OCI-LY7 (cell line): ENCODE data around the gene CLVS2. TPM values are rescaled to one million over a fixed set of nuclear protein-coding genes. Genes with fewer than 3 reads are reported as not detected.

Experiments
- BruUV-seq: library from RNA; stranded (reverse); fragments of 400-500 nt; replicated peaks from 2 replicates; lab custom pipeline; 2021; lab: Mats Ljungman, UMichigan
- CTCF ChIA-PET: fragments of 300-600 bp; sonication (Branson Sonifier 250); formaldehyde crosslinking; loops from one replicate; lab custom pipeline; 2022; ENCODE audit warnings: antibody characterized with exemption; ENCODE audit not compliant: unreplicated experiment; lab: Charles Lee
- POLR2A ChIA-PET: fragments of 300-600 bp; sonication (Branson Sonifier 250); formaldehyde crosslinking; loops from one replicate; lab custom pipeline; 2022; ENCODE audit warnings: antibody characterized with exemption; lab: Charles Lee
- DNase-seq: peaks from one replicate; pipeline ENCODE4 v3.0.0-alpha.2; 2015; ENCODE audit warnings: low spot score
- H2AFZ ChIP-seq: fragments of 200-600 bp; sonication (generic), shearing (Covaris generic); 2 replicates; pipeline ENCODE4 v1.6.1; 2014; ENCODE audit warnings: mild to moderate bottlenecking, antibody characterized with exemption, low read length, moderate library complexity
- H3K27ac ChIP-seq: fragments of 200-600 bp; sonication (generic); 2 replicates; pipeline ENCODE4 v1.5.1; 2014; ENCODE audit warnings: mixed run types, low read depth, mild to moderate bottlenecking, moderate library complexity, low read length, inconsistent platforms; ENCODE audit not compliant: poor library complexity, severe bottlenecking
- H3K36me3 ChIP-seq: fragments of 200-600 bp; sonication (generic); 2 replicates; pipeline ENCODE4 v1.6.1; 2014; ENCODE audit warnings: mild to moderate bottlenecking, antibody characterized with exemption, low read length, moderate library complexity, mixed read lengths; ENCODE audit not compliant: insufficient read depth
- H3K4me1 ChIP-seq: fragments of 200-600 bp; sonication (generic); 2 replicates; pipeline ENCODE4 v1.5.1; 2014; ENCODE audit warnings: mild to moderate bottlenecking, low read length; ENCODE audit not compliant: insufficient read depth, poor library complexity, severe bottlenecking
- H3K4me2 ChIP-seq: fragments of 200-600 bp; sonication (generic); 2 replicates; pipeline ENCODE4 v1.6.1; 2014; ENCODE audit warnings: mild to moderate bottlenecking, low read length
- H3K4me3 ChIP-seq: fragments of 200-600 bp; sonication (generic); 2 replicates; pipeline ENCODE4 v1.5.1; 2014; ENCODE audit warnings: mild to moderate bottlenecking, low read depth, low read length; ENCODE audit not compliant: poor library complexity, severe bottlenecking
- H3K79me2 ChIP-seq: fragments of 200-600 bp; sonication (generic); 2 replicates; pipeline ENCODE4 v1.6.1; 2016; ENCODE audit warnings: low read depth, mild to moderate bottlenecking, low read length, moderate library complexity, mixed read lengths; ENCODE audit not compliant: insufficient read depth
- H3K9me2 ChIP-seq: fragments of 200-600 bp; sonication (generic); 2 replicates; pipeline ENCODE4 v1.6.1; 2016; ENCODE audit warnings: mild to moderate bottlenecking, low read length, mixed read lengths; ENCODE audit not compliant: insufficient read depth
- H3K9me3 ChIP-seq: fragments of 200-600 bp; sonication (generic); 2 replicates; pipeline ENCODE4 v1.6.1; 2014; ENCODE audit warnings: mild to moderate bottlenecking, mixed run types, low read length, mixed read lengths
- H4K20me1 ChIP-seq: fragments of 200-600 bp; sonication (generic); 2 replicates; pipeline ENCODE4 v1.6.1; 2014; ENCODE audit warnings: mild to moderate bottlenecking, antibody characterized with exemption, low read length, moderate library complexity, mixed read lengths; ENCODE audit not compliant: insufficient read depth
- CTCF ChIP-seq: fragments of 200-600 bp; sonication (generic); conservative IDR thresholded peaks from 2 replicates; pipeline ENCODE4 v1.5.1; 2014; ENCODE audit warnings: mild to moderate bottlenecking, antibody characterized with exemption, low read length, moderate library complexity, mixed read lengths
- EZH2phosphoT487 ChIP-seq: fragments of 200-600 bp; sonication (generic); IDR thresholded peaks from 2 replicates; pipeline ENCODE4 v1.6.1; 2018; ENCODE audit warnings: low read depth, borderline replicate concordance, mild to moderate bottlenecking, mixed run types, antibody characterized with exemption, low read length, moderate library complexity, mixed read lengths
- intact Hi-C: fragments of 100-400 bp; cut with micrococcal nuclease; formaldehyde crosslinking; loops from one replicate; pipeline ENCODE4 v1.10.0; 2022; ENCODE audit not compliant: unreplicated experiment
- total RNA-seq, 2 experiments: library from RNA; depleted of rRNA in 1 of 2; stranded (reverse); fragments of >200 nt in 1 of 2; shearing (Covaris generic) in 1 of 2; gene quantifications; 2 replicates each; pipeline ENCODE4 v1.2.3, GENCODE V29; 2014 to 2022

CLVS2 gene
- total RNA-seq, 2 experiments from 2014 or later: not detected

- POLR2A ChIA-PET: no interaction called here
- no peak for TF ChIP-seq EZH2phosphoT487
- TF ChIP-seq CTCF: no peak
- Histone ChIP-seq H3K36me3 (no peaks in the 10 kb centered on the region), H3K4me2 (no peak overlapping the region), H2AFZ (no peak overlapping the region), H3K4me3 (no peak overlapping the region), H3K4me1 (no peaks in the 10 kb centered on the region), H4K20me1 (no peaks in the 10 kb centered on the region), H3K9me3 (no peaks in the 10 kb centered on the region), H3K9me2 (no peaks in the 10 kb centered on the region), H3K27ac (no peak overlapping the region), H3K79me2 (no peaks in the 10 kb centered on the region)
- CTCF ChIA-PET: no interaction called here
- intact Hi-C loops: no loop called here
- BruUV-seq: no TSS peak
- no peak for DNase-seq
These were observed 20.5 kb downstream of the CLVS2 start for GRCh38 chr6:123016431-123017103.

GRCh38 chr6:123017104-123017682 is 21.2 kb downstream of the CLVS2 start:
- no peaks in the 10 kb centered on the region for H3K79me2 ChIP-seq
- intact Hi-C loops: no loop called here
- ChIA-PET POLR2A (interaction anchor here (0.6 kb wide), 1 partner anchor 15 kb away, joined by 4 read pairs; no protein-coding TSS in a partner anchor), CTCF (no interaction called here)
- no peak overlapping the region for H3K4me3 ChIP-seq
- TF ChIP-seq EZH2phosphoT487: no peak
- no peak for TF ChIP-seq CTCF
- no peak overlapping the region for H3K27ac ChIP-seq
- no TSS peak for BruUV-seq
- H2AFZ ChIP-seq: no peak overlapping the region
- no peaks in the 10 kb centered on the region for H3K9me3 ChIP-seq
- no peaks in the 10 kb centered on the region for H3K9me2 ChIP-seq
- no peaks in the 10 kb centered on the region for H3K4me1 ChIP-seq
- no peaks in the 10 kb centered on the region for H4K20me1 ChIP-seq
- no peak overlapping the region for H3K4me2 ChIP-seq
- DNase-seq: no peak
- H3K36me3 ChIP-seq: no peaks in the 10 kb centered on the region

- no peak overlapping the region for H3K27ac ChIP-seq
- no TSS peak for BruUV-seq
- CTCF ChIA-PET: interaction anchor here (0.7 kb wide), 1 partner anchor 23 kb away, joined by 3 read pairs; no protein-coding TSS in a partner anchor
- H3K4me2 ChIP-seq: 0 out of 2 replicates have a peak overlapping the region, but pooled peaks have one; percentile 13
- H2AFZ ChIP-seq: no peak overlapping the region
- POLR2A ChIA-PET: no interaction called here
- H4K20me1 ChIP-seq: no peaks in the 10 kb centered on the region
- TF ChIP-seq EZH2phosphoT487 (no peak), CTCF (no peak)
- no peaks in the 10 kb centered on the region for H3K9me2 ChIP-seq
- H3K36me3 ChIP-seq: no peaks in the 10 kb centered on the region
- DNase-seq: peak; percentile 11
- no peak overlapping the region for H3K4me3 ChIP-seq
- no peaks in the 10 kb centered on the region for H3K79me2 ChIP-seq
- no peaks in the 10 kb centered on the region for H3K9me3 ChIP-seq
- intact Hi-C loops: no loop called here
- H3K4me1 ChIP-seq: peaks cover 4% of the 10 kb centered on the region
These were observed 26.9 kb downstream of the CLVS2 start for GRCh38 chr6:123022975-123023374.
